MCF 10A (cell line): ENCODE data around the gene ATP1B2. TPM values are rescaled to one million over a fixed set of nuclear protein-coding genes. Genes with fewer than 3 reads are reported as not detected.

Experiments used
- BruUV-seq: library from RNA; stranded (reverse); fragments of 400-500 nt; replicated peaks from 2 replicates; lab custom pipeline; 2021; lab: Mats Ljungman, UMichigan
- CTCF ChIA-PET: fragments of 300-600 bp; sonication (Branson Sonifier 250); formaldehyde crosslinking; extraction: SDS; loops from one replicate; lab custom pipeline; 2021; ENCODE audit warnings: antibody characterized with exemption, inconsistent platforms; lab: Yijun Ruan, JAX
- POLR2A ChIA-PET: fragments of 300-600, 350-650 bp; sonication (Branson Sonifier 250); formaldehyde crosslinking; extraction: SDS; loops from one replicate; lab custom pipeline; 2020; ENCODE audit warnings: antibody characterized with exemption, inconsistent platforms; lab: Yijun Ruan, JAX
- DNase-seq: peaks from one replicate; pipeline ENCODE4 v3.0.0-alpha.2; 2018; ENCODE audit not compliant: unreplicated experiment
- H3K27ac Mint-ChIP-seq: one replicate; pipeline ENCODE4 v1.8.0; 2022; ENCODE audit warnings: mild to moderate bottlenecking, low read depth, mixed read lengths; ENCODE audit not compliant: unreplicated experiment
- H3K27me3 Mint-ChIP-seq: one replicate; pipeline ENCODE4 v1.8.0; 2022; ENCODE audit warnings: mixed read lengths; ENCODE audit not compliant: insufficient read depth, unreplicated experiment
- H3K36me3 Mint-ChIP-seq: one replicate; pipeline ENCODE4 v1.8.0; 2022; ENCODE audit warnings: mild to moderate bottlenecking, moderate library complexity, mixed read lengths; ENCODE audit not compliant: insufficient read depth, unreplicated experiment
- H3K4me1 Mint-ChIP-seq: one replicate; pipeline ENCODE4 v1.8.0; 2022; ENCODE audit warnings: mixed read lengths; ENCODE audit not compliant: insufficient read depth, unreplicated experiment
- H3K4me3 Mint-ChIP-seq: one replicate; pipeline ENCODE4 v1.8.0; 2022; ENCODE audit warnings: mild to moderate bottlenecking, moderate library complexity, mixed read lengths; ENCODE audit not compliant: unreplicated experiment
- H3K9me3 Mint-ChIP-seq: one replicate; pipeline ENCODE4 v1.8.0; 2022; ENCODE audit warnings: mixed read lengths; ENCODE audit not compliant: unreplicated experiment
- CTCF ChIP-seq: fragments of 200-600 bp; IDR thresholded peaks from one replicate; pipeline ENCODE4 v1.8.0; 2022; ENCODE audit warnings: antibody characterized with exemption, mild to moderate bottlenecking; ENCODE audit not compliant: unreplicated experiment
- intact Hi-C: fragments of 100-400 bp; cut with micrococcal nuclease; formaldehyde crosslinking; loops from 2 replicates; pipeline ENCODE4 v1.14.1; 2022
- total RNA-seq: library from RNA; stranded (reverse); gene quantifications from 2 replicates; pipeline ENCODE4 v1.2.3, GENCODE V29; 2022

The ATP1B2 gene
- total RNA-seq, 1 experiment from 2014 or later: not detected

GRCh38 chr17:7702776-7703175 lies 52.0 kb downstream of the ATP1B2 start:
- no TSS peak for BruUV-seq
- ChIA-PET CTCF (no interaction called here), POLR2A (interaction anchor here (0.7 to 1.6 kb wide), 3 partner anchors 13 to 160 kb away, joined by 4 to 6 read pairs (median 4); partner anchors contain the start of gene WRAP53)
- Mint-ChIP-seq H3K9me3 (no peaks in the 10 kb centered on the region), H3K27me3 (peaks cover 23% of the 10 kb centered on the region), H3K4me3 (no peak overlapping the region), H3K36me3 (peaks cover 11% of the 10 kb centered on the region), H3K27ac (no peak overlapping the region), H3K4me1 (peaks cover 6% of the 10 kb centered on the region)
- no peak for TF ChIP-seq CTCF
- DNase-seq: no peak
- intact Hi-C loops: no loop called here

GRCh38 chr17:7703584-7704479 lies 53.1 kb downstream of the ATP1B2 start:
- peaks cover 6% of the 10 kb centered on the region for H3K4me1 Mint-ChIP-seq
- H3K36me3 Mint-ChIP-seq: peaks cover 11% of the 10 kb centered on the region
- peaks cover 23% of the 10 kb centered on the region for H3K27me3 Mint-ChIP-seq
- peak overlapping the region; percentile 76 for H3K4me3 Mint-ChIP-seq
- ChIA-PET CTCF (interaction anchor here (0.6 to 0.8 kb wide), 3 partner anchors 16 to 286 kb away, joined by 3 to 4 read pairs (median 3); partner anchors contain the start of gene WRAP53), POLR2A (interaction anchor here (0.7 to 3.7 kb wide), 5 partner anchors 12 to 159 kb away, joined by 4 to 18 read pairs (median 4); partner anchors contain the start of genes DNAH2 and WRAP53)
- no peak for DNase-seq
- no TSS peak for BruUV-seq
- no peak for TF ChIP-seq CTCF
- intact Hi-C loops: no loop called here
- no peak overlapping the region for H3K27ac Mint-ChIP-seq
- H3K9me3 Mint-ChIP-seq: no peaks in the 10 kb centered on the region

GRCh38 chr17:7704601-7705268 lies 54.0 kb downstream of the ATP1B2 start, which contains the start of gene EFNB3:
Gene EFNB3, plus strand, starts transcription at chr17:7705202. Its CDS starts 397 bp downstream, at chr17:7705599.
- intact Hi-C loops: no loop called here
- ChIA-PET POLR2A (interaction anchor here (0.9 to 3.7 kb wide), 2 partner anchors 12 to 18 kb away, joined by 3 to 18 read pairs; partner anchors contain the start of genes DNAH2 and TP53), CTCF (interaction anchor here (0.5 to 2.4 kb wide), 3 partner anchors 12 to 286 kb away, joined by 3 to 11 read pairs (median 3); partner anchors contain the start of gene DNAH2)
- Mint-ChIP-seq H3K27ac (no peak within 1 kb of the TSS), H3K36me3 (peaks cover 11% of the 10 kb centered on the region), H3K4me1 (peaks cover 6% of the 10 kb centered on the region), H3K4me3 (peak within 1 kb of the TSS; percentile 76), H3K27me3 (peaks cover 23% of the 10 kb centered on the region), H3K9me3 (no peaks in the 10 kb centered on the region)
- DNase-seq: peak; percentile 28
- no peak for TF ChIP-seq CTCF
- BruUV-seq: no TSS peak
